WI38 (cell line): ENCODE results near the gene SCO2.

Experiments used
- H3K4me3 ChIP-seq: 2 replicates; pipeline ENCODE4 v1.5.1; 2011; ENCODE audit warnings: low read depth, mild to moderate bottlenecking, control low read depth, low read length
- CTCF ChIP-seq: IDR thresholded peaks from 2 replicates; pipeline ENCODE4 v1.5.1; 2012; ENCODE audit warnings: low read depth, mild to moderate bottlenecking, control low read depth, low read length

The SCO2 gene

DNA sequence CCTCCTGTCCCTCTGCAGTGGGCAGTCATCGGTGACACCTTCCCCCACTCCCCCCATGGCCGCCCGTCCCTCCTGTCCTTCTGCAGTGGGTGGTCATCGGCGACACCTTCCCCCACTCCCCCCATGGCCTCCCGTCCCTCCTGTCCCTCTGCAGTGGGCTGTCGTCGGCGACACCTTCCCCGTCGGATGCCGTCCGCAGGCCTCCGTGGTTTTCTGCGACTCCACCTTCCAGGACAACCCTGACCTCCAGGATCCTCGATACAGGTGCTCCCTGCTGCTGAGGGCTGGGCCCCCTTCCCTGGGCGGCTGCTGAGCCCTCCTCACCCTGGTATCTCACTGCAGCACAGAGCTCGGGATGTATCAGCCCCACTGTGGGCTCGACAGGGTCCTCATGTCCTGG, 36.5 kb downstream of the SCO2 start:
- no peak overlapping the region for H3K4me3 ChIP-seq
- TF ChIP-seq CTCF: no peak

DNA sequence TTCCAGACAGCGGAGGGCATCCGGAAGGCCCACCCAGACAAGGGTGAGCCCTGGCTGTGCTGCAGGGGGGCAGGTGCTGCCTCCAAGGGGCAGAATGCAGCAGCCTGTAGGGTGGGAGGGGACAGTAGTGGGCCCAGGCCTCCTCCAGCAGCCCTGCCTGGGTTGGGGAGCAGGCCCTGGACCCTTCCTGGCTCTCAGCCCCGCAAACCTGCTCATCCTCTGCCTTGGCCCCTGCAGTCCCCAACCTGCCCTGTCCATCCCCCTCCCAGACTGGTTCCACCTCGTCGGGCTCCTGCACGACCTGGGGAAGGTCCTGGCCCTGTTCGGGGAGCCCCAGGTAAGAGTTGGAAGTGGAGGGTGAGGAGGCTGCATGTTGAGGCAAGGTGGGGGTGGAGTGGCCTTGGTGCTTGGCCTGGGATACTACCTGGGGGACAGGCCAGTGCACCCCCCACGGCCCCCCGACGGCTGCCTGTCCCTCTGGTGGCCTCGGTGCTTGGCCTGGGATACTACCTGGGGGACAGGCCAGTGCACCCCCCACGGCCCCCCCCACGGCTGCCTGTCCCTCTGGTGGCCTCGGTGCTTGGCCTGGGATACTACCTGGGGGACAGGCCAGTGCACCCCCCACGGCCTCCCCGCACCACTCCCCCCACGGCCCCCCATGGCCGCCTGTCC, 37.3 kb downstream of the SCO2 start:
- TF ChIP-seq CTCF: no peak
- H3K4me3 ChIP-seq: no peak overlapping the region

DNA sequence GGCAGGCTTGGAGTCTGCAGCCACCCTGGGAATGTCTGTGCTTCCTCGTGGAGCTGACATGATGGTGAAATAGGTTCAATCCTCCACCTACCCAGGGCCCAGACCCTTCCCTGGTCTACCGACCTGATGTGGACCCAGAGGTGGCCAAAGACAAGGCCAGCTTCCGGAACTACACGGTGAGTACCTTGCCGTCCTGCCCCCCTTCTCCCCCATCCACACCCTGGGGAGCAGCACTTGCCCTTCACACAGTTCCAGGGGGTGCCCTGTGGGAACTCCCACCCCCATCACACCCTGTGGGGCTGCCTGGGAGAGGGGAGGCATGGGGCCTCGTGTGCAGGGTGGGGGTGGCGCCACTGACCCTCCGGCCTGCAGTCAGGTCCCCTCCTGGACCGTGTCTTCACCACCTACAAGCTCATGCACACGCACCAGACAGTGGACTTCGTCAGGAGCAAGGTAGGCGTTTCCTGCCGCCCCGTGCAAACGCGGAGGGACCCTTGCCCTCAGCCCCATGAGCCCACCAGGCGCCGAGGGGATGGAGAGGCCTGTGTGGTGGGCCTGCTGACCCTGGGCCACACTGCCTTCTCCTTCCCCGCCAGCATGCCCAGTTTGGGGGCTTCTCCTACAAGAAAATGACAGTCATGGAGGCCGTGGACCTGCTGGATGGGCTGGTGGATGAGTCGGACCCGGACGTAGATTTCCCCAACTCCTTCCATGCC, 38.0 kb downstream of the SCO2 start:
- TF ChIP-seq CTCF: no peak

GRCh38 chr22:50486561-50487289, 38.7 kb downstream of the SCO2 start, which contains the start of gene MIOX:
MIOX (plus strand) TSS chr22:50486859; CDS start chr22:50486898, 39 bp downstream.
- H3K4me3 ChIP-seq: no peak within 1 kb of the TSS
- no peak for TF ChIP-seq CTCF

More for the DNA sequence above, 38.0 kb downstream of the SCO2 start:
- no peak overlapping the region for H3K4me3 ChIP-seq

DNA sequence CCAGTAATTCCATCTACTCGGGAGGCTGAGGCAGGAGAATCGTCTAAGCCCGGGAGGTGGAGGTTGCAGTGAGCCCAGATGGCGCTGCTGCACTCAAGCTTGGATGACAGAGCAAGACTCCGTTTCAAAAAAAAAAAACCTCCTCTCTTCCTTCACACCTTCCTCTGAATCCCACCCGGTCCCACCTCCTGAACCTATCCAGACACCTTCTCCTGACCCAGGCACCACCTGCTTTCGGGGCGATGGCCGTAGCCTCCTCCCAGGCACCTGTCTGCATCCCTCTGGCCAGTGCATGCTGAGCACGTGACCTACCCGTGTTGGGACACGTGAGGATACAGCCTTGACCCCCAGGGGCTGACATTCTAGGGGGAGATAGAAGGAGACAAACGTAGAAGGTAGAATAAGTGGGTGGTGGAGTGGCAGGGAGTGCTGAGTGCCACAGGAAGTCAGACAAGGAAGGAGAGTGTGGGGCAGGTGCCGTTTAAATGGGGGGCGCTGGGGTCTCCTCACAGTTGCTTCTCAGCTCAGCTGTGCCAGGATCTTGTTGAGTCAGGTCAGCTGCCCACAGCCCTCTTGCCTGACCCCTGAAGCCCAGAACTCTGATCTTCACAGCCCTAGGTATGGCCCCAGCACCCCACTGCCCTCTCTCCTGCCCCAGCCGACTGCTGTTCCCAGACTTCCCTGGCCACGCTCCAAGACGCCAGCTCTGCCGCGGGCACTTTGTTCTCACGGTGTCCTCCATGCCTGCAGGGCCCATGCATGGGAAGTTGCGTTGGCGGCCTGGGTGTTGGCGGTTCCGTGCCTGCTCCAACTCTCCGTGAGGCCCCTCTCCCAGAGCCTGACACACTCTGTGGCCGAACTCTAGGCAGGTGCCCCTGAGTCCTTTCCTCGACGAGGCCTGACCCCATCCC, 39.9 kb downstream of the SCO2 start:
- no peak for TF ChIP-seq CTCF
- H3K4me3 ChIP-seq: no peak overlapping the region

DNA sequence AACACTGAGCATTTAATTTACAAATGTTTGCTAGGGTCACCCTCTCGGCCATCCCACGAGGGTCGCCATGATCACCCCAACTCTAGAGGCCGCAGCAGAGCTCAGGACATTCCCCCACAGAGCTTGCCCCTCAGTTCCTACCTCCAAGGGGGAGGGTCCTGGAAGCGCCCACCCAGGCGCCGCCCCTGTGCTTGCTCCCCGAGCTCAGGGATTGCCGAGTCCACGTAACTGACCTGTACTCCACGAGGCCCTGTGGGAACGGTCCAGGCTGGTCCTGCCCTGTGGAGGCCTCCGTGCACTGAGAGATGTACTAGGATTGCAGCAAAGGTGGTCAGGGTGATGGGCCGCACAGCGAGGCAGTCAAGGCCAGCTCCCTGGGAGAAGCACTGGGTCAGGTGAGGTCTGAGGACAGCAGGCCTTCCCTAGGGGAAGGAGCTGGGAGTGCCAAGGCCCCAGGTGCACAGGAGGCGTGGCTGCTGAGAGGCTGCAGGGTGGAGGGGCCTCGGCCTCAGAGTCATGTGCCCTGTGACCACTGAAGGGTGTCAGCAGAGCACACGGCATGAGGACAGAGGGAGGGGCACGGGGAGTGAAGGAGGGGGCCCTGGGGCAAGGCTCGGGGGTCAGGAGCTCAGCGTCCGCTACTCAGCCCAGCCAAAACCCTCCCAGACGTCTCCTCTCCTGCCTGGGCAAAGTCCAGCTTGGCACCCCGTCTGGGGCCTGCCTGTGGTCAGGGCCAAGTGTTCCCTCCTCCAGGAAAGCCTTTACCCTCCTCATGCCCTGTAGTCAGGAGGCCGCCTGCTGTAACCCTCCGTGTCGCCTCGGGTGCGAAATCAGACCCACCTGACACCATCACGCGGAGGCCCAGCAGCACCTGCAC, 41.2 kb downstream of the SCO2 start:
- no peak overlapping the region for H3K4me3 ChIP-seq
- TF ChIP-seq CTCF: no peak
